Measurements from ENCODE around the gene TRAM2.

The TRAM2 gene

DNA sequence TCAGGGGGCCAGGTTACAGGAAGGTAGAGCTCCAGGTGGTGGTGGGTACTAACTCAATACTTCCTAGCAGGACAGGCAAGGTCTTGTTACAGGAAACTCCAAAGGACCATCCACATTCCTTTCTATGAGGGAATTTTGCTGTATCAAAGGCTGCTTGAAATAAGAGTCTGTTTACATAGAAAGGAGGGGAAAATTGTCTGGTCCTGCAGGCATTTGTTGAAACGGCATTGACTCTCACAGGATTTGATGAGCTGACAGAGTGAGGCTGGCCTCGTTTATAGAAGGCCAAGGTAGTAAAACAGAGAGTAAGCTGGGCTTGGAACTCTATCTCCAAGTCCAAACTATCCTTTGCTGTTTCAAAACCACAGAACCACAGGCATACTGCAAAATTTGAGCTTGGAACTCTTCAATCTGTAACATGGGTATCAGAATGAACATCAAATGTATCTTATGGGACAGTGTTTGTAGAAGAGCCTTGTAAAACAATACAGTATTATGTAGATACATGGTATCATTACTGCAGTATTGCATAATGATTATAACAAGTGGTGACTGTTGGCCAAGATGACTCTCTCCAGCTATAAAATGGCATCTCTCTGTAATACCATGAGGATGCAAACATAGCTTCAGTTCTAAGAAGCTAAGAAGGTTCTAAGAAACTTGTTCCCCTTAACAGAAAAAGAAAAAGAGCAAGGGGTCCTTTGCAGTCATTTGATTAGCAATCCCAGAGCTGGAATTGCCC is 61.5 kb downstream of the TRAM2 start:
- no peak overlapping the region for H3K4me3 ChIP-seq (ENCODE audit: low read depth, low read length)
- TF ChIP-seq CTCF (IDR thresholded peaks at IDR 0.05; ENCODE audit: low read depth, low read length): no peak

DNA sequence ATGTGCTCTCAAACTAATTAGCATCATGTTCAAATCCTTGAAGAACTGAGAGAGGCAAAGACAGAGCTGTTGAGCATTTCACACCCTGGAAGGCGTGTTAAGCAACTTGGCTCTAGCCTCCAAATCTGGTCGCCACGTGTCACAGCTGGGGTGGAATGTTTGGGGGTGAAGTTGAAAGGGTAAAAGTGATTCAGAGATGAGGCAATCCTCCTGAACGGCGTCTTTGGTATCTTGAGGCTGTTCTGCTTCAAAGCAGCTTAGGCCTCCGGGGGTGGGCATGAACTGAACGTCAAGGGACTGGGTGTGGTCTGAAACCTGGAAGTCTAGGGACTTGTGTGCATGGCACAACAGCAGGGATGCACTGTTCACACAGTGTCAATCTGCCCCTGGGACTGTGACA is 62.3 kb downstream of the TRAM2 start:
- TF ChIP-seq CTCF (IDR thresholded peaks at IDR 0.05; ENCODE audit: low read depth, low read length): no peak
- H3K4me3 ChIP-seq (ENCODE audit: low read depth, low read length): no peak overlapping the region

- TF ChIP-seq CTCF (IDR thresholded peaks at IDR 0.05; ENCODE audit: low read depth, low read length): no peak
- no peak overlapping the region for H3K4me3 ChIP-seq (ENCODE audit: low read depth, low read length)
Observed at GRCh38 chr6:52513896-52514295, 63.0 kb downstream of the TRAM2 start.

DNA sequence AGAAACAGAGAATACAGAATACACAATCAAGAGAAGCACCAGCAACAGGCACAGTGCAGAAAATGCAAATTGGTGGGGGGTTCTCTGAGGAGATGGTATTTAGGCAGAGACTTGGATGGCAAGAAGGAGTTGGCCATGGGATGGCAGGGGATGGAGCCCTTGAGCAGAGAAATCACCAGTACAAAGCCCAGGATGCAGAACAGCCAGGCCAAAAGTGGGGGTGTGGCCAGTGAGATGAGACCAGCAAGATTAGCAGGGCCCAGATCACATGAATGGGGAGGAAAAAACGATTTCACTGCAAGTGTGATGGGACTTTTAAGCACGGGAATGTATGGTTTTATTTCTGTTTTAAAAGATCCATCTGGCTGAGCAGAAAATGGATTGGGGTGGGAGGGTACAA is 63.4 kb downstream of the TRAM2 start:
- TF ChIP-seq CTCF (IDR thresholded peaks at IDR 0.05; ENCODE audit: low read depth, low read length): no peak

GRCh38 chr6:52512199-52512598 is 64.7 kb downstream of the TRAM2 start:
- no peak overlapping the region for H3K4me3 ChIP-seq (ENCODE audit: low read depth, low read length)
- TF ChIP-seq CTCF (IDR thresholded peaks at IDR 0.05; ENCODE audit: low read depth, low read length): no peak

More for the DNA sequence above, 63.4 kb downstream of the TRAM2 start:
- no peak overlapping the region for H3K4me3 ChIP-seq (ENCODE audit: low read depth, low read length)

DNA sequence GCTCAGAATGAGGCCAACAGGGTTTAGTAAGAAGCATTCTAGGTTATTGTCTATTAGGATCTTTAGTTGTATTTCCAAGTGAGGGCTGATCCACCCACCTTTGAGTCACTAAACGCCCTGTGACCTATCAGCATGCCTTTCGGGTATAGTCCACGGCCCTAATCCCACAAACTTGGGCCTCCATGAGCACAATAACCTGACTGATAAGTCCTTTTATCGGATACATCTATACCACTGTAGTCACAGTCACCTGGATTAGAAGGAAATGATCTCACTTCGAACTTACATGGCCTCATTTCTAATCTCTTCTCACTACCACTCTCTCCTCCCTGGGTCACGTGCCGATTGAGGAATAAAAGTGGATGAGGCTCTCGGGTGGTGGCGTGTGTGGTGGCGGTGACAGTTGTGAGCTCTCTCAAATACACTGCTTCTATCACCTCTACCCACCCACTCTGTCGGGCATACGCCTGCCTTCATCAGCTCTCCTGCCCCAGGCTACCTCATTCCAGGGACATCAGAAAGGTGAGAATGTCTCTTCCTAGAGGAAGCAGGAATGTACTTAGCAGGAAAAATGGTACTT is 65.2 kb downstream of the TRAM2 start:
- TF ChIP-seq CTCF (IDR thresholded peaks at IDR 0.05; ENCODE audit: low read depth, low read length): no peak

DNA sequence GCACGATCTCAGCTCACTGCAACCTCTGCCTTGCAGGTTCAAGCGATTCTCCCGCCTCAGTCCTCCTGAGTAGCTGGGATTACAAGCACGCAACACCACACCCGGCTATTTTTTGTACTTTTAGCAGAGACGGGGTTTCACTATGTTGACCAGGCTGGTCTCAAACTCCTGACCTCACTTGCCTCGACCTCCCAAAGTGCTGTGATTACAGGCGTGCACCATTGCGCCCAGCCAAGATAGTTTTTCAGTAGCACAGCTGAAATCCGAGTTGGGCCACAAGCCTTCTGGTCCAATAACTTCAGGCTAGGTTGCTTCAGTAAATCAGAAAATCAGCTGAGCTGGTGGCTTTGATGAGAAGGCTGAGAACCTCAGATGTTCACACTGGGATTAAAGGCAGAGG is 65.7 kb downstream of the TRAM2 start:
- TF ChIP-seq CTCF (IDR thresholded peaks at IDR 0.05; ENCODE audit: low read depth, low read length): no peak
- no peak overlapping the region for H3K4me3 ChIP-seq (ENCODE audit: low read depth, low read length)

More for the DNA sequence above, 65.2 kb downstream of the TRAM2 start:
- no peak overlapping the region for H3K4me3 ChIP-seq (ENCODE audit: low read depth, low read length)

All from WI38 (cell line).